NCI-H1694 treated with DMSO at 0.1 percent for 48 hours (cell line): ENCODE measurements around the gene RSPRY1.

Source experiments
- DNase-seq: peaks from one replicate; lab custom pipeline; 2025; lab: John Stamatoyannopoulos, UW

Gene RSPRY1

DNA sequence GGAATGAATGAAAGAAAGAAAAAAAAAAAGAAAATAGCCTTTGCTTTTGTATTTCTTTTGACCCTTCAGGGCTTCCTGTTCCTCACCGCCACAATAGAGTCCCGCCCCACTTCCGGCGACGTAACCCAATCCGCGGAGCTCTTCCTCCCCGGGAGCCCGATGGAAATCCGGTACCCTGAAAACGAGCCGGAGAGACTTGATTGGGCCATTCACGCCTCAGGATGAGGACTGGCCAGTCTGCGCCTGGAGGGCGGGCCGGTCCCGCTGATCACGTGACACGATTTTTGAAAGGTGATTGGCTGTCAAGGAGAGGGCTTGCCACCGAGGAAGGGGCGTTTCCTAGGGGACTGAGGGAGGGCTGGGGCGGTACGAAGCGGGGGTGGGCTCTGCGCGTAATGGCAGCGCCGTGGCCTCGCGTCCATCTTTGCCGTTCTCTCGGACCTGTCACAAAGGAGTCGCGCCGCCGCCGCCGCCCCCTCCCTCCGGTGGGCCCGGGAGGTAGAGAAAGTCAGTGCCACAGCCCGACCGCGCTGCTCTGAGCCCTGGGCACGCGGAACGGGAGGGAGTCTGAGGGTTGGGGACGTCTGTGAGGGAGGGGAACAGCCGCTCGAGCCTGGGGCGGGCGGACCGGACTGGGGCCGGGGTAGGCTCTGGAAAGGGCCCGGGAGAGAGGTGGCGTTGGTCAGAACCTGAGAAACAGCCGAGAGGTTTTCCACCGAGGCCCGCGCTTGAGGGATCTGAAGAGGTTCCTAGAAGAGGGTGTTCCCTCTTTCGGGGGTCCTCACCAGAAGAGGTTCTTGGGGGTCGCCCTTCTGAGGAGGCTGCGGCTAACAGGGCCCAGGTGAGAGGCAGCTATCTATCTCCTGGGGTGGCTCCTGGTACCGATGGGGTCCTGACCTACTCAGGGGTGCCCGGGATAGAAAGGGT is at the start of gene RSPRY1, which contains the start of gene PSME3IP1:
TSS of gene RSPRY1 (plus strand) at position 385 of the 927 bp plus-strand sequence. CDS start 18,330 bp downstream, outside the sequence.
TSS of gene PSME3IP1 (minus strand) at position 95 of the 927 bp plus-strand sequence. CDS start 12,185 bp downstream, outside the sequence.
- peak; percentile 96 for DNase-seq

DNA sequence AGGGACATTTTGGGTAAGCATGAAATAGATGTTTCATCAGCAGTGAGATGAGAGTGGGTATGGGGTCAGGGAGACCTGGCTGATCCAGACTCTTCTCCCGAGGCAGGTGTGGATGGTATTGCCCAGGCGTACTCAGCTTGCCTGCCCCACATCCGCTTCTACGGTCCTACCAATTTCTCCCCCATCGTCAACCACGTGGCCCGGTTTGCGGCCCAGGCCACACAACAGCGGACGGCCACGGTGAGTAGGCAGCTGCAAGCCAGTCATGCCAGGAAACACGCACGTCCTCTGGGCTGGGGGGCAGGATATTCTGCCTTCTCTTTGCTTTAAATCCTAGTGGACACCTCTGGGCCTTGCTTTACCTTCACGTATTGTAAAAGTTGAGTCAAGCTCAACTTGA is 49.1 kb upstream of the RSPRY1 start:
- DNase-seq, result no peak

DNA sequence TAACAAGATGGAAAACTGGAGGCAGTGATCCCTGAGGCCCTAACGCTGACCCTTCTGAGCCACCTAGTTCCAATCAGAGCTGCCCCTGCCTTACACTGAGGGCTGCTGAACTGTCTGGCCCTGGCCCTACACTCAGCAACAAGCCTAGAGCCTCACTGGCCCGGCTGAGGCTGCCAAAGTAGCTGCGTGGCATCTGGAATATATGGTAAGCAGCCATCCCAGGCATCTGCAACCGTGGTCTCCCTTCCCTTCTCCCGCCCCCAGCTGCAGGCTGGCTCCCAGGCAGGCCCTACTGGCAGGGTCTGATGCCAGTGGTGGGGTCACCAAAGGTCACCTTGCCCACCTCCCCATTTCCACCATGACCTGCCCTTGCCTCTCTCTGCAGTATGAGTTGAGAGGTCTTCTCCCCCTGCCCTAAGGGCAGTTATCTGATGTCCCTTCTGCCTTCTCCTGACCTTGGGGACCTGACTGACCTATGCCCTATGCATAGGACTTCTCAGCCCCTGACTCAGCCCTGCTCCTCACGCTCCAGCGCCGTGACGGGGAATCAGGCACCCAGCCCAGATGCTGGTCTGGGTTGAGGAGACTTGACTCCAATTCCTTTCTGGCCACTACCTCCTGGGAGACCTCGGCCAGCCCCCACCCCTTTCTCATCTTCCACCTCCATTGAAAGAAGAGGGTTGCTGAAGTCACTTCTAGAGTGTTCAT is 48.4 kb upstream of the RSPRY1 start:
- DNase-seq, result no peak

DNA sequence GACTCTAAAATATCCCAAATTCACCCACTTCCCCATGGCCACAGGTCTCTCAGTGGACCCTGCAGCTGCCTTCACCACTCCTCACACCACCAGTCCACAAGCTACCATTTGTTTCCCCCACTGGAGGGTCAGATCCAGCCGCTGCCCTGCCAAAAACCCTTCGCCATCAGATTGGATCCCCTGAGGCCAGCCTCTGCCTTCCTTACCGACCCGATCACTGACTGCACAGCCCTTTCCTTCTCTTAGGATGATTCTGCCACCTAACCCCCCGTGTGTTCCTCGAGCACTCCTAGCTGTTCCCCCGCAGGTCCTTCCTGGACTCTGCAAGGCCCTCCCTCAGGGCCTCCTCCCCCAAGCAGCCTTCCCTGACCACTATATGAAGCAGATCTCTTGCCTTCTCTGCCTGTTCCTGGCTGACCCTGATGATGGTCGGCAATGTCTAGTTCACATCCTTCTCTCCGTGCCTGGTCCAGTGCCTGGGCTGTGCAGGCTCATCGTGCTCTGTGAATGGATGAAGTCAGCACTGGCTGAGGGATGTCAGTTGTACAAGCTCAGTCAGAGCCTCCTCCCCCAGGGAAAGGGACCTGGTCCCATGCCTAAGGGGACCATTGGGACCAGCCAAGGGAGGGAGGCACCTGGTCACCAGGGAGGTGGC is 47.7 kb upstream of the RSPRY1 start:
- DNase-seq, result no peak

DNA sequence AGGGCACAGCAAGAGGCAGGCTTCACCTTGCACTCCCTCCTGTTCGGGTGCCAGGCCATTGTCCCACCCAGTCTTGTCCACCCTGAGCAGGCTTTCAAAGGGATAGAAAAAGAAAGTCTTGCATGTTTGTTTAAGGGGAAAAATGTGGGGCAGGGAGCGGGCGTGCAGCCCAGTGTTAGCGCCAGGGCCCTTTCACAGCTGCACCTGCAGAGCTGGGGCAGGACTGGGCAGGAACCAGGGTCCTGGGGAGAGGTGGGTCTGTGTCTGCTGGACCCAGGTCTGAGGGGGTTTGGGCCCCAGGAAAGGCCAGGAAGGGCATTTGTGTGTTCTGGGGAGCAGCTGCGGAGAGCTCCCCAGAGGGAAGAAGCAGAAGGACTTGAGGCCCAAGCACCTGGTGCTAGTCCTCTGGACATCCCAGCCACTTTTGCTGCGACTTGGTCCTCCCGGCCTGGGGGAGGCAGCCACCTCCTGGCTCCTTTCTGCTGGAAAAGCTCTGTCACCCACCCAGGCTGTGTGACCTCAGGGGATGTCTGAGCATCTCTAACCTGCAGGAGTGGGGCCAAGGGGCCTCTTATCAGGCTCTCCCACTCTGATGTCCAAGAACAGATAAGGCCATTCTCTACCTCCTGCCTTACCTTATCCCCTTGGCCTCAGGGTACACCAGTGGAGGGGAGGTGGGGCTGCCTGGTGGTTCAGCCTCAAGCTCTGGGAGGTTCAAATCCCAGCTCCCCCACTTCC is 45.0 kb upstream of the RSPRY1 start:
- DNase-seq, result no peak

DNA sequence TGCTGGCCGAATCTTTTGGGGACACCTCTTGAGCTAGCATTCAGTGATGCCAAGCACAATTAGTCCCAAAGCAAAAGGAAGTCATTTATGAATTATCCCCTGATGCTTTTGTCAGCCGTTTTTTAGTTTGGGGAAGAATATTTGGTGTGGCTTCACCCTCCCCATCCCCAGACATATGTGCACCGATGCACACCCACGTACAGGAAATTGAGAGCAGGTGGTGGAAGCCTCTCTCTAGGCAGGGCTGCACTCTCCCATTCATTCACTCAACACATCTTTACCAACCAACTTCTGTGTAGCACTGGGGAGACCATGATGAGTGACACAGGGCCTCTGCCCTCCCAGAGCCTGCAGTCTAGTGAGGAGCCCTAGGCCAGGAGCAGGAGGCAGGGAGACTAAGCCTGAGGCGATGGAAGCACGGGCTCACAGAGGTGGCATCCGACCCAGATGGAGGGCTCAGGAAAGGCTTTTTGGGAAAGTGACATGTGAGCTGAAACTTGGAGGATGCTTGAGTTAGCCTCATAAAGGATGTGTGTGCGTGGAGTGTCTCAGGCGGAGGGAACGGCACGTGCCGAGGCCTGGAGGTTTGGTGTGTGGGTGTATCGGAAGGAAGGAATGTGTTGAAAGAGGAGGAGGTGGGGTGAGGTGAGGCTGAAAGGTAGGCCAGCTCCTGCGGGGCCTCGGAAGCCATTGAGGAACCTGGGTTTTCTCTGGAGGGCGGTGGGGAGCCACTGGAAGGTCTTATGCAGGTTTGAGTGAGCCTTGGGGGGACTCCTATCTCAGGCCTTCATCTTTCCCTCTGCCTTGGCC is 44.1 kb upstream of the RSPRY1 start:
- DNase-seq, result no peak

DNA sequence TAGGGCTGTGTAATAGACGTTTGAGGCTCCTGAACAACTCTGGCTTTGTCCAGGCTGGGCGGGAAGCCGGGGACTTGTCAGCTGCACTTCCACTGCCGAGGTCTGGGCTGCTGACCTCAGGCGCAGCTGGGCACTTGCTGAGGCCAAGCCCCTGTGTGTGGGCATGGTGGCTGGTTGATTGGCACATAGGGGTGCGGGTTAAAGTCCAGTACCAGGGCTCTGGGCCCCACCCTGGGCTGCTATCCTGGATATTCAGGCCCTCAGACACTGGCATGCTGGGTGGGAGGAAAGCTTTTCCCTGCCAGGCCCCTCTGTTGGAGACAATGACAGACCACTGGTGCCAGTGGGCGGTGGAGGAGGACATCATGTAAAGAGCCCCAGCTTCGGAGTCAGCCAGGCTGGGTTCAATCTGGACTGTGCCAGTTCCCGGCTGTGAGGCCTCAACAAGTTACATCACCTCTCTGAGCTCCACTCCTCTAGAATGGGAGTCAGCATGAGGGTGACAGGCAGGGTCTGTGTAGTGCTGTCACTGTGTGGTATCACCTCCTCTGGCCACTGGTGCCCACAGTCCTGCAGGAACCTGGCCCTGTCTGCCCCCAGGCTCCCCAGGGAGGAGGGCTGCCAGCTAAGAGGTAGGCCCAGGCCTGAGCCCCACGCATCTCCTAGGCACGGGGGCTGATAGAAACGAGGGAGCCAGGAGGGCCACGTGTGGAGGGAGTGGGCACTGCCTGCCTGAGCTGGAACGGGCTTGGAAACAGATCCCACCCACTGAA is 42.8 kb upstream of the RSPRY1 start:
- DNase-seq, result no peak

DNA sequence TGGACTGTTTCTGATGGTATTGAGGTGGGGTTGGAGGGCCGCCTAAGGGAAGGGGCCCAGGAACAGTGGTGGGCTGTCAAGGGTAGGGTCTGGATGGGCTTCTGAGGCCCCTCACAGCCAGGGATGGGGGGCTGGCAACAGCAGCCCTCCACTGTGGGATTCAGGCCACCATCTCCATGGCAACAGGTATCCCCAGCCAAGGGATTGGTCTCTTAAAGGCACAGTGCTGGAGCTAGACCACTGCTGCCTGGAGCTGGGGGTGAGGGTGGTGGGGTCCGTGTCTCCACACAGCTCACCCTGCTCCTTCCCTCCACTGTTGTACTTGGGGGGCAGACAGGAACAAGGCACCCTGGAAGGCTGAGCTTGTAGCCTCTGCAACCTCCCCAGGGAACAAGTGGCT is 42.1 kb upstream of the RSPRY1 start:
- DNase-seq, result no peak

DNA sequence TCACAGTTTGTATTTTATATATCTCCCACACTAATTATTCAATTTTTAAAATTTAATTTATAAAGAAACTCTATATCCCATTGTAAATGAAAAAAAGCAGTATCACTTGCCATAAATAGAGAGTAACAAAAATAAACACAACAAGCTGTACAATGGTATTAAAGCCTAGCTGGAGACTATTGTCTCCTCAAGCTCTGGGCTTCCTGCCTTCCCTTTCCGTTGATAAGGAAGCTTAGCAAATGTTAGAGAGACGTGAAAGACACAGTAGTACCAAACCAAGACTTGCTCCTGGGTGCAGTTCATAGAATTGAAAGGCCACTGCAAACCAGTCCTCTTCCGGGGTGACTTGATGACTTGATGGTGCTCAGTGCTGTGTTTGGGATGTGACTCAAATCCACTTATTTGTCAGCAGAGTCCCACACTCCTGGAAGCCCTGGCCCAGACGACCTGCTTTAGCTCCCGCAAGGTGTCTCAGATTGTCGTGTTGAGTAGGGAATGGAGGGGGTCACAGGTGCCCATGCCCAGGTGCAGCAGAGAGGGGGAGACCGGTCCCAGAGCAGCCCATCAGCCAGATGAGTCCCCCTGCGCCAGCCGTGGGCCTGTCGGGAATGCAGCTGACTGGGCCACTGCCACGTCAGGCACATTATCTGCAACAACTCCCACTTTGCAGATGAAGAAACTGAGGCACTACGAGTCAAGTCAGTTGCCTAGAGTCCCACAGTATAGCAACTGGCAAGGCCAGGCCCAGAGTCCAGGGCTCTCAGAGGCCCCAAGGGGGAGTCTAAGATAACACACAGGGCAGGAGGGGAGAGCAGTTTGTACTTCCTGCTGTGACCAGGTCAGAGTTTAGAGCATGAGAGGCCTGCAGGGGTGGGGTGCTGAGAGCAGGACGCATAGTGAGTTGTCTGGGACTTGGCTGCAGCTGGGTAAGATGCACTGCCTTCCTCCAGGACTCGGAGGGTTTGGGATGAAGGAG is 40.8 kb upstream of the RSPRY1 start:
- no peak for DNase-seq

DNA sequence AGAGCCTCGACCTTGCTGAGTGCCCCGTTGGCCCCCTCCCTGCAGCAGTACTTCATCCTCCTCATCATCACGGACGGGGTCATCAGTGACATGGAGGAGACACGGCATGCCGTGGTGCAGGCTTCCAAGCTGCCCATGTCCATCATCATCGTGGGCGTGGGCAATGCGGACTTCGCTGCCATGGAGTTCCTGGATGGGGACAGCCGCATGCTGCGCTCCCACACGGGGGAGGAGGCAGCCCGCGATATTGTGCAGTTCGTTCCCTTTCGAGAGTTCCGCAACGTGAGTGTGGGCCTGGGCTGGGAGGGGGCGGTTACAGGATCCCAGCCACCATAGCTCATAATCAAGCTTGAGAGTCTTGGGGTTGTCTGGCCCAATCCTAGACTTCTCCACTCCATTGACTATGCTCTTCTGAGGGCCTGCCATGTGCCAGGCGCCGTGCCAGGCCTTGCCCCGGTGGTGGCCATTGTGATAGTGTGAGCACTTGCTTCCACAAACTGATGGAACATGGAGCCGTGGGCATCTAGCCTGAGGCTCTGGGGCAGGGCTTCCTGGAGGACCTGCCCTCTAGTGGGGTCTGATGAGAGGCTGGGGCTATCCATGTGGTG is 40.0 kb upstream of the RSPRY1 start:
- DNase-seq, result no peak

DNA sequence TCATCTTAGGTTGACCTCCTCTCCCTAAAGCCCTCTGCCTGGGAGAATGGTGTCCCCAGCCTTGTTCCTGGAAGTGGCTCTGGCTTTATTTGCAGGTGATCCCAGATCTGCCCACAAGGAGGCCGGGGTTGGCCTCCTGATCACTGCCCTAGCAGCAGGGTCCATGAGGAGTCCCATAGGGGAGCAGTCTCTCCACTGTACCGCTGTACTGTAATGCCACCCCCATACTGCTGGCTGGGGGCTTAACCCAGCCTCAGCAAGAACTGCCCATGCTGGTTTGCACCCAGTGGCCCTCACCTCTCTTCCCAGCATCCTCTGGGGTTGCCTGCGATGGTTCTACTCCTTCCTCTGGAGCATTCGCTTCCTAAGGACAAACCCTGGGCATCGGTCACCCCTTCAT is 39.4 kb upstream of the RSPRY1 start:
- DNase-seq, result no peak

DNA sequence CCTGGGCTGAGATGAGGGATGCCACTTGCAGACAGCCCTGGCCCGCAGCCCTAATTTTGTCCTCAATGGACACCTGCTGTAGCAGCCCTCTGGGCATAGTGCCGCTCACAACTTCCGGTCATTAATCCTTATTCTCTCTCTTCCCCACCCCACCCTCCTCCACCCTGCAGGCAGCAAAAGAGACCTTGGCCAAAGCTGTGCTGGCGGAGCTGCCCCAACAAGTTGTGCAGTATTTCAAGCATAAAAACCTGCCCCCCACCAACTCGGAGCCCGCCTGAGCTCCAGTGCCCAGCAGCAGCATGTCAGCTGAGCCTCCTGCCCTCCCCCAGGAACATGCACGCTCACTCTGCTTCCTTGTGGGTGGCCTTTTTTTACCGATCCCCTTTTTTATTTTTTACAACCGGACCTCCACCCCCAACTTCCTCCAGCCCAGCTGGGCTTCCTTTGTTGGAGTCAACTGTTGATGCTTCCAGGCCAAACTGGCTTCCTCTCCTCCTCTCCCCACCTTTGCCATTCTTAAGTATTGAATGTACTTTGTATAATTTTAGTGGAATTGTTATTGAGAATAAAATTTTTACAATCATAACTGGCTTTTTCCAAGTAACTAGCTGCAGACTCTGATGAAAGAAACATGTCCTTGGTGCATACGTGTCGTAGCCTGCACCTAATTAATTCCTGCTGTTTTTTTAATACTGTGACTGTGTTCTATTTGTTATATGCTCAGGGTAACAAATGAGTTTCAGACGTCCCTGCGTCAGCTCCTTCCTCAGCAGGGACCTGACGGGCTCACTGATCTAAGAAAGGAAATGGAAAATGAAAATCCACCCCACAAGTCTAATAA is 38.5 kb upstream of the RSPRY1 start:
- no peak for DNase-seq

DNA sequence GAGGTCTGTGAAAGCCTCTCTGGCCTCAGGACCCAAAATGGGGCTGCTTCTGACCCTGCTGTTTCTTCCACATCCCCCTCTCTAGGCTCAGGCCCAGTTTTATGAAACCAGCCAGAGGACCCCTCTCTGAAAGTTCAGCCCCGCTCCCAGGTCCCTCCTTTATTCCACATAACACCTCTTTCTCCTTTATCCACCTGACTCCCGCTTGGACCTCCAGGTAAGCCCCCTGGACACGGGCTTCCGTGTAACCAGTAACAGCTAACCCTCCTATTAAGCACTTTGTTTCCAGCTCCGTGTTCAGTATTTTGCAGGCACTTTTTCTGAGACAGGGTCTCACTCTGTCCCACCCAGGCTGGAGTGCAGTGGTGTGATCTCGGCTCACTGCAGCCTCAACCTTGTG is 37.6 kb upstream of the RSPRY1 start:
- DNase-seq, result no peak

DNA sequence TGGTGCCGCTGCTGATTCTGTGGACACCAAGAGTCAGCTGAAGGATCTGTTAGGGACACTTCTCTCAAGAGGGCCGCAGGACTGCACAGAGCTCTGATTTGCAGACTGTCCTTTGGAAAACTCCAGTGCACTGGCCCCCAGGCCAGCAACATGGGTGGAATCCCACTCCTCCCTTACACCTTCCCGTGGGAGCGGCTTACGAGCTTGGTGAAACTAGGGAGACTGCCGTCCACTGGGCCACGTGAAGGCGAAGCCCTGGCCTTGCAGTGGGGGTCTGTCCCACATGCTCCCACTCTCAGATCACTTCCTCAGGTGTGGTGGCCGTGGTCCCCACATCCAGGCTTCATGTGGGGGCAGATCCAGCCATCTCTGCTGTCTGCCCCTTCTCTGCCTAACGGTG is 36.7 kb upstream of the RSPRY1 start:
- DNase-seq, result no peak

DNA sequence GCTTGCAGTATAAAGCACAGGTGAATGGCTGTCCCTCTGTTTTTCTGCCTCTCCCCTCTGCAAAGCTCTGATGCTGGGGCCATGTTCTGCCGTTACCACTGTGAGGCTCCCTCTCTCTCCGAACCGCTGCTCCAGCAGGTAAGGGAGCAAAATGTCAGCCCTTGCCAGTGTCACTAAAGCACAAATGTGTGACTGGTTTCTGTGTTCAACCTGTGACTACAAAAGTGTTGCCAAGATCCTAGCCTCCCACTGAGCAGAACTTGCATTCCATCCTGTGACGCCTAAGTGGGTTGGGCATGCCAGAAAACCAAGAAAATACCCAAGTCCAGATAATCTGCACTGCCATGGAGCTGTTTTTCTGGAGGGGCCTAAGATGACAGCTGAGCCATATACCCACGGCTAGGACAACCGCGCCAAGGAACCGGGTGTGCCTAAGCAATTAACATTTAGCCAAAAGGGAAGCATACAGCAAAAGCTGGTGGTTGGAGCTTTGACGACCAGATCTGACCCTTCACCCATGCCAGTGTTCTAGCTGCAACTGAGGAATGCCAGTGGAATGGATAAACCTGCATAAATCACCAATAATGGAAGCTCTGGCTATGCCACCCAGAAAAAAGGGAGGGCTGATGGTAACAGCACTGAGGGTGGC is 35.3 kb upstream of the RSPRY1 start:
- DNase-seq, result no peak

DNA sequence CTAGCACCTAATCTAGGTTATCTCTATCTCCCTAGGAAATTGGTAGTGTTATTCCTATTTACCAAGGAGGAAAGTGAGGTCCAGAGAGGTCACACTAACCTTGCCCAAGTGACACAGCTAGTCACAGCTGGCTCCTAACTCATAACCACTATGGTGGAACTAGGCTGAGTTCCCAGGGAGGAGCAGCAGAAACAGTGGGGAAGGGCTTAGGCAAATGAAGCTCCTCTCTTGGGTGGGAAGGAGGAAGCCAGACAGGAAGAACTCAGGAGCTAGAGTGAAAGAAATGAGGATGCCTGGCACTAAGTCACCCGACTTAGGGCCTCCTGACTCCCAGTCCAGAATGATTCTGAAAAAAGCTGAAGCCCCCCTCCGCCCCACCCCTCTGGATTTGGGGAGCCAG is 34.8 kb upstream of the RSPRY1 start:
- no peak for DNase-seq
